ENCODE results near the gene PIP4P1.

GRCh38 chr14:20446889-20447288, 14.3 kb downstream of the PIP4P1 start:
- TF ChIP-seq YY1 (IDR thresholded peaks at IDR 0.05; ENCODE audit: insufficient read depth, insufficient read length) (no peak), ZNF274 (IDR thresholded peaks at IDR 0.05; ENCODE audit: low read depth, low read length) (no peak), SUZ12 (IDR thresholded peaks at IDR 0.05; ENCODE audit: extremely low read depth, insufficient read depth, insufficient read length) (no peak)

All from NT2/D1 (cell line).